K562 (cell line): ENCODE data around the gene DCAF4L1. TPM values are rescaled to one million over a fixed set of nuclear protein-coding genes. Genes with fewer than 3 reads are reported as not detected.

Source experiments
- ATF3 ChIP-seq, 2 experiments: fragments of 450-650 bp in 1 of 2; sonication (generic) in 1 of 2; formaldehyde crosslinking in 1 of 2; IDR thresholded peaks in 1 of 2; conservative IDR thresholded peaks in 1 of 2; 2 replicates each; pipeline versions ENCODE4 v1.6.1 to v1.8.1; 2016 to 2023; ENCODE audit warnings: mild to moderate bottlenecking in 2 of 2, moderate library complexity in 2 of 2, inconsistent platforms in 1 of 2, missing genetic modification reagents in 1 of 2
- ETV1 ChIP-seq: fragments of 450-650 bp; conservative IDR thresholded peaks from 2 replicates; pipeline ENCODE4 v1.6.1; 2016; ENCODE audit warnings: missing genetic modification characterization, control low read depth, low read depth, missing compliant biosample characterization
- ETV6 ChIP-seq, 3 experiments: fragments of 150-350 bp in 1 of 3; sonication (generic) in 1 of 3; formaldehyde crosslinking in 1 of 3; IDR thresholded peaks; 2 replicates each; pipeline versions ENCODE4 v1.6.1 to v1.8.0; 2014 to 2022; ENCODE audit warnings: borderline replicate concordance in 2 of 3, low read depth in 2 of 3, antibody characterized with exemption in 1 of 3, low read length in 1 of 3, mild to moderate bottlenecking in 1 of 3, missing genetic modification reagents in 1 of 3
- GATA2 ChIP-seq: sonication (generic); formaldehyde crosslinking; IDR thresholded peaks from 2 replicates; pipeline ENCODE4 v1.4.0; 2020; ENCODE audit warnings: mild to moderate bottlenecking, missing genetic modification reagents
- GTF2B ChIP-seq: IDR thresholded peaks from 2 replicates; pipeline ENCODE4 v1.6.1; 2011; ENCODE audit not compliant: insufficient read length; ENCODE audit errors: extremely low read depth
- LEF1 ChIP-seq: fragments of 450-650 bp; IDR thresholded peaks from 2 replicates; pipeline ENCODE4 v1.6.1; 2016; ENCODE audit warnings: mild to moderate bottlenecking
- NCOA2 ChIP-seq, 2 experiments: fragments of 450-650 bp; IDR thresholded peaks; 2 replicates each; pipeline ENCODE4 v1.6.1; 2018; ENCODE audit warnings: mild to moderate bottlenecking in 2 of 2, moderate library complexity in 1 of 2; ENCODE audit not compliant: partially characterized antibody in 2 of 2
- RERE ChIP-seq: sonication (generic); formaldehyde crosslinking; IDR thresholded peaks from 2 replicates; pipeline ENCODE4 v1.8.0; 2023; ENCODE audit warnings: missing genetic modification reagents, mild to moderate bottlenecking, borderline replicate concordance
- XRCC5 ChIP-seq: fragments of 200-400 bp; formaldehyde crosslinking; IDR thresholded peaks from 2 replicates; pipeline ENCODE4 v1.6.1; 2017; ENCODE audit warnings: low read depth, mild to moderate bottlenecking, low read length
- ZC3H8 ChIP-seq: fragments of 450-650 bp; IDR thresholded peaks from 2 replicates; pipeline ENCODE4 v1.6.1; 2017
- ZNF518B ChIP-seq: fragments of 250-450 bp; sonication (Bioruptor Pico); IDR thresholded peaks from 2 replicates; pipeline ENCODE4 v1.5.0; 2021; ENCODE audit warnings: mild to moderate bottlenecking, moderate library complexity
- ZNF639 ChIP-seq, 2 experiments: fragments of 200-800 bp in 1 of 2; sonication (Bioruptor generic) in 1 of 2; sonication (generic) in 1 of 2; formaldehyde crosslinking in 1 of 2; IDR thresholded peaks in 1 of 2; conservative IDR thresholded peaks in 1 of 2; 2 replicates each; pipeline versions ENCODE4 v1.5.0 to v1.6.1; 2016 to 2020; ENCODE audit warnings: missing compliant biosample characterization in 1 of 2, missing genetic modification characterization in 1 of 2, missing genetic modification reagents in 1 of 2
- polyA plus RNA-seq, 8 experiments: library from polyadenylated mRNA; depleted of rRNA in 4 of 8; stranded (reverse) in 5 of 8; unstranded in 3 of 8; fragments of >200 nt; fragmentation: Nextera tagmentation in 2 of 8; fragmentation: Illumina TruSeq in 1 of 8; extraction: Ambion mirVana in 2 of 8; extraction: Trizol in 1 of 8; gene quantifications; 2 replicates each; pipeline versions ENCODE4 v1.2.1 to v1.2.3, GENCODE V29; 2011 to 2014; ENCODE audit warnings: inconsistent platforms in 1 of 8, missing spikeins in 1 of 8
- total RNA-seq, 7 experiments: library from RNA; depleted of rRNA in 6 of 7; stranded (reverse); fragments of >200 nt in 6 of 7; fragmentation: Illumina TruSeq in 2 of 7; extraction: Trizol in 2 of 7; gene quantifications; 2 replicates each; pipeline versions ENCODE4 v1.2.1 to v1.2.3, GENCODE V29; 2011 to 2021; ENCODE audit warnings: low replicate concordance in 1 of 7

The DCAF4L1 gene
- total and polyA plus RNA-seq, 9 of the 15 experiments (the other 6 are each of a cell fraction or from before 2014, with no cell fraction given), result 0.17 to 0.64 (median 0.36) TPM

GRCh38 chr4:41934901-41935651, 46.5 kb upstream of the DCAF4L1 start, which contains the start of gene TMEM33 (continued):
- TF ChIP-seq ZNF639 (CRISPR knock-in tag; conservative IDR thresholded peaks at IDR 0.05 in 1 of 2, IDR thresholded peaks at IDR 0.05 in 1 of 2) (no peak), ZC3H8 (no peak), LEF1 (peak; percentile 64; the same call in 1 of the 2 replicates), ETV6 (IDR thresholded peaks at IDR 0.05; ENCODE audit: borderline replicate concordance in 1 of 2, low read depth in 2 of 2, low read length in 1 of 2) (peak; percentile 57 to 64; a peak in 3 of 4 replicates), ETV6 (CRISPR knock-in tag; IDR thresholded peaks at IDR 0.05; ENCODE audit: borderline replicate concordance) (0 out of 2 replicates have a peak, but pooled peaks have one; percentile 45), ATF3 (IDR thresholded peaks at IDR 0.05) (no peak), ATF3 (CRISPR knock-in tag; conservative IDR thresholded peaks at IDR 0.05) (0 out of 2 replicates have a peak, but pooled peaks have one; percentile 31), ZNF518B (CRISPR knock-in tag) (no peak), XRCC5 (peak; percentile 81; the same call in 1 of the 2 replicates), GATA2 (CRISPR knock-in tag) (no peak), NCOA2 (IDR thresholded peaks at IDR 0.05; ENCODE audit: partially characterized antibody in 2 of 2) (no peak), GTF2B (no peak), RERE (CRISPR knock-in tag) (no peak), ETV1 (tag) (peak; percentile 75)
